Endothelial cell of umbilical vein (primary cell): ENCODE data around the gene BMP10. TPM values are rescaled to one million over a fixed set of nuclear protein-coding genes. Genes with fewer than 3 reads are reported as not detected.

Source experiments
- BruUV-seq: library from RNA; stranded (reverse); fragments of 400-500 nt; replicated peaks from 2 replicates; lab custom pipeline; 2021; lab: Mats Ljungman, UMichigan
- CTCF ChIA-PET: fragments of 300-600, 350-600 bp; sonication (Branson Sonifier 250); formaldehyde crosslinking; loops from one replicate; lab custom pipeline; 2021; ENCODE audit warnings: antibody characterized with exemption, inconsistent platforms; lab: Charles Lee
- POLR2A ChIA-PET: fragments of 300-600, 350-600 bp; sonication (Branson Sonifier 250); formaldehyde crosslinking; loops from one replicate; lab custom pipeline; 2021; ENCODE audit warnings: antibody characterized with exemption, inconsistent platforms; lab: Charles Lee
- DNase-seq: peaks from one replicate; pipeline ENCODE4 v3.0.0-alpha.2; 2011; ENCODE audit warnings: low read depth, low spot score
- FAIRE-seq: peaks from 2 replicates; lab custom pipeline; 2011; peaks lifted over from hg19 to GRCh38; lab: Jason Lieb, UNC
- H2AFZ ChIP-seq: 2 replicates; pipeline ENCODE4 v1.6.0; 2012; ENCODE audit warnings: low read depth, low read length, control low read depth, inconsistent platforms
- H3K27ac ChIP-seq: 2 replicates; pipeline ENCODE4 v1.5.1; 2011; ENCODE audit warnings: low read depth, mild to moderate bottlenecking, control low read depth, low read length, moderate library complexity; ENCODE audit not compliant: insufficient read depth
- H3K27me3 ChIP-seq, 2 experiments: 2 replicates each; pipeline versions ENCODE4 v1.6.0 to v1.6.1; 2011; ENCODE audit warnings: low read length in 2 of 2, mixed read lengths in 1 of 2; ENCODE audit not compliant: control insufficient read depth in 2 of 2, insufficient read depth in 2 of 2
- H3K36me3 ChIP-seq, 2 experiments: 2 replicates in 1 of 2; 3 replicates in 1 of 2; pipeline ENCODE4 v1.5.1; 2011; ENCODE audit warnings: low read length in 2 of 2, mild to moderate bottlenecking in 1 of 2, moderate library complexity in 1 of 2; ENCODE audit not compliant: control insufficient read depth in 2 of 2, insufficient read depth in 2 of 2; ENCODE audit errors: extremely low read depth in 1 of 2
- H3K4me1 ChIP-seq: 3 replicates; pipeline ENCODE4 v1.5.1; 2011; ENCODE audit warnings: mild to moderate bottlenecking, low read length; ENCODE audit not compliant: control insufficient read depth, insufficient read depth; ENCODE audit errors: extremely low read depth
- H3K4me2 ChIP-seq: 2 replicates; pipeline ENCODE4 v1.6.1; 2011; ENCODE audit warnings: low read length, control low read depth, mixed read lengths; ENCODE audit not compliant: insufficient read depth
- H3K4me3 ChIP-seq, 3 experiments: fragments of 200-600 bp in 1 of 3; sonication (generic), shearing (Covaris generic) in 1 of 3; replicated peaks in 1 of 3; 2 replicates each; pipeline ENCODE4 v1.5.1; 2011 to 2016; ENCODE audit warnings: control low read depth in 3 of 3, low read length in 3 of 3, mild to moderate bottlenecking in 2 of 3, inconsistent platforms in 1 of 3, low read depth in 1 of 3, moderate library complexity in 1 of 3; ENCODE audit not compliant: insufficient read depth in 1 of 3
- H3K79me2 ChIP-seq: 2 replicates; pipeline ENCODE4 v1.6.0; 2012; ENCODE audit warnings: low read length, inconsistent platforms; ENCODE audit not compliant: control insufficient read depth, insufficient read depth
- H3K9ac ChIP-seq: replicated peaks from 2 replicates; pipeline ENCODE3; 2011; ENCODE audit warnings: low read length, control low read depth; ENCODE audit not compliant: insufficient read depth; ENCODE audit errors: extremely low read depth
- H3K9me1 ChIP-seq: replicated peaks from 3 replicates; pipeline ENCODE4 v1.6.0; 2011; ENCODE audit warnings: mild to moderate bottlenecking, low read length; ENCODE audit not compliant: control insufficient read depth, insufficient read depth; ENCODE audit errors: extremely low read depth
- H3K9me3 ChIP-seq: replicated peaks from 2 replicates; pipeline ENCODE4 v1.5.1; 2012; ENCODE audit warnings: low read length, inconsistent platforms; ENCODE audit not compliant: control insufficient read depth, insufficient read depth
- H4K20me1 ChIP-seq: replicated peaks from 2 replicates; pipeline ENCODE3; 2011; ENCODE audit warnings: mild to moderate bottlenecking, low read length; ENCODE audit not compliant: control insufficient read depth, insufficient read depth; ENCODE audit errors: extremely low read depth
- EZH2 ChIP-seq: IDR thresholded peaks from 2 replicates; pipeline ENCODE4 v1.6.1; 2012; ENCODE audit warnings: borderline replicate concordance, low read depth, mild to moderate bottlenecking, moderate library complexity, low read length, inconsistent platforms; ENCODE audit not compliant: severe bottlenecking
- FOS ChIP-seq: IDR thresholded peaks from 2 replicates; pipeline ENCODE4 v1.6.1; 2011; ENCODE audit warnings: mild to moderate bottlenecking, low read length, moderate library complexity, borderline replicate concordance; ENCODE audit not compliant: insufficient read depth
- GATA2 ChIP-seq: IDR thresholded peaks from 2 replicates; pipeline ENCODE4 v1.7.0; 2011; ENCODE audit warnings: low read depth, mild to moderate bottlenecking, moderate library complexity, mixed read lengths, low read length; ENCODE audit not compliant: insufficient read length, insufficient read depth
- JUN ChIP-seq: IDR thresholded peaks from 2 replicates; pipeline ENCODE4 v1.6.1; 2011; ENCODE audit warnings: borderline replicate concordance, low read depth; ENCODE audit not compliant: insufficient read length, insufficient read depth
- MYC ChIP-seq: IDR thresholded peaks from one replicate; pipeline ENCODE4 v1.6.1; 2011; ENCODE audit warnings: mild to moderate bottlenecking, low read depth, low read length
- POLR2A ChIP-seq: IDR thresholded peaks from 2 replicates; pipeline ENCODE4 v1.6.1; 2012; ENCODE audit warnings: low read depth, mild to moderate bottlenecking, control low read depth, low read length
- POLR2AphosphoS5 ChIP-seq: IDR thresholded peaks from 2 replicates; pipeline ENCODE4 v1.6.1; 2012; ENCODE audit warnings: low read depth, mild to moderate bottlenecking, control low read depth, low read length, moderate library complexity; ENCODE audit not compliant: insufficient read depth
- dilution Hi-C: fragments of 300-500 bp; cut with MboI; formaldehyde crosslinking; loops from one replicate; pipeline ENCODE4 v1.15.0; 2019; ENCODE audit warnings: low sequenced_read_pairs; ENCODE audit not compliant: extremely low pct_ligation_motif_present
- intact Hi-C: fragments of 100-400 bp; cut with micrococcal nuclease; formaldehyde crosslinking; loops from one replicate; pipeline ENCODE4 v1.10.0; 2022
- polyA plus RNA-seq, 4 experiments: library from polyadenylated mRNA; depleted of rRNA in 3 of 4; stranded (reverse) in 3 of 4; unstranded in 1 of 4; fragments of >200 nt; gene quantifications; 2 replicates each; pipeline versions ENCODE4 v1.2.1 to v1.2.3, GENCODE V29; 2011 to 2012; ENCODE audit warnings: missing spikeins in 1 of 4
- total RNA-seq: library from RNA; stranded (reverse); gene quantifications from 2 replicates; pipeline ENCODE4 v1.2.3, GENCODE V29; 2021
- TF ChIP-seq, protein P1 (sequence below): IDR thresholded peaks from 2 replicates; pipeline ENCODE4 v1.6.1; 2011; ENCODE audit not compliant: insufficient read depth, insufficient read length
- TF ChIP-seq, protein P2 (sequence below), 2 donors: IDR thresholded peaks; 1 replicate in 1 of 2; 2 replicates in 1 of 2; pipeline ENCODE4 v1.5.1; 2011; ENCODE audit warnings: low read length in 2 of 2, mild to moderate bottlenecking in 2 of 2, moderate library complexity in 2 of 2, control low read depth in 1 of 2, inconsistent platforms in 1 of 2, low read depth in 1 of 2; ENCODE audit not compliant: insufficient read depth in 1 of 2; ENCODE audit errors: extremely low read depth in 1 of 2

BMP10 gene
- total and polyA plus RNA-seq, 2 donors (not counting 3 experiments of a cell fraction or from before 2014, with no cell fraction given), result not detected

DNA sequence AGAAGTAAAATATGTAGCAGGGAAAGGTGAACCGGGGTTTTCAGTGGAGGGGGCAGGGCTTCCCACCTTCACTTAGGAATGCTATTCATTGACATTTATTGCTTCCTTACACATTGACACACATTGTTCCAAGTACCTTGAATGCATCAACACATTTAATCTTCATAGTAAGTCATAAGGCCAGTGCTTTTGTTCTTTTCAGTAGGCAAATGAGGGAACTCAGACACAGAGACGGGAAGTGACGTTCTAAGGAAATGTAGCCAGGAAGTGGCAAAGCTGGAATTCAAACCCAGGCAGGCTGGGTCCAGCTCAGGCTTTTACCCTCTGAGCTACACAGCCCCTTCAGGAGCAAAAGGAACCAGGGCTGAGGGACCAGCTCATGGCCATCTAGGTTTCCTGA is 20.7 kb downstream of the BMP10 start:
- FAIRE-seq, result peak; percentile 54
- no TSS peak for BruUV-seq
- no peaks in the 10 kb centered on the region for H3K9me1 ChIP-seq
- H3K4me3 ChIP-seq, result no peak overlapping the region
- H4K20me1 ChIP-seq, result no peaks in the 10 kb centered on the region
- POLR2A ChIA-PET, result no interaction called here
- no peaks in the 10 kb centered on the region for H3K79me2 ChIP-seq
- peak overlapping the region; percentile 45 for H3K9ac ChIP-seq
- H3K4me2 ChIP-seq, result peak overlapping the region; percentile 47
- H3K9me3 ChIP-seq, result no peaks in the 10 kb centered on the region
- CTCF ChIA-PET, result interaction anchor here (0.7 to 1.8 kb wide), 4 partner anchors 9 to 57 kb away, joined by 3 to 9 read pairs (median 4); no protein-coding TSS in a partner anchor
- intact Hi-C loops, result loop anchor here (2.0 kb wide), 1 partner anchor 28 kb away; no protein-coding TSS in a partner anchor
- peaks cover 24% of the 10 kb centered on the region for H3K4me1 ChIP-seq
- no peaks in the 10 kb centered on the region for H3K27me3 ChIP-seq
- H3K36me3 ChIP-seq, result no peaks in the 10 kb centered on the region
- dilution Hi-C loops, result no loop called here
- H3K27ac ChIP-seq, result peak overlapping the region; percentile 88
- peak overlapping the region; percentile 52 for H2AFZ ChIP-seq
- TF ChIP-seq POLR2AphosphoS5 (peak; percentile 29), FOS (no peak)
- DNase-seq, result peak; percentile 31

DNA sequence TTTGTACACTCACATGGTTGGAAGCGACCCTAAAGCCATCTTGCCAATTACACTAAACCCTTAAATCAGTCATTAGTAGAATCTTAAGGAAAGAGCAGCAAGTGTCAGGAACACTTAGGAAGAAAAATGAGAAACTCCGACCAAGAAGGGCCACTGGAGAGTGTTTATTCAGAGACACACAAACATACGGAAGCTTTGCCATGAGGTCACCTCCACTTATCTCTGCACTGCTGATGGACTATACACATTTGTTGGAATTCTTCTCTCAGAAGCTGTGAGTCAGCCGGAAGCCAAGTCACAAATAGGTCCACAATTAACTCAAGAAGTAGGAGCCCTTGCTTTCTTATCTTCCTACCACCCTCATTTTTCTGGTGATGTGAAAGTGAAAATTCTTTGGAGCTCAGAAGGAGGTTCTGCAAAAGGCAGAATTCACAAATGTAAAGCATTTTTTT is 21.6 kb downstream of the BMP10 start:
- Histone ChIP-seq H3K9ac (peak overlapping the region; percentile 44), H3K9me3 (no peaks in the 10 kb centered on the region), H3K79me2 (no peaks in the 10 kb centered on the region), H3K4me1 (peaks cover 24% of the 10 kb centered on the region), H3K27ac (peak overlapping the region; percentile 88), H2AFZ (no peak overlapping the region), H3K4me2 (peak overlapping the region; percentile 49), H3K27me3 (no peaks in the 10 kb centered on the region), H3K4me3 (no peak overlapping the region), H3K36me3 (no peaks in the 10 kb centered on the region), H3K9me1 (no peaks in the 10 kb centered on the region), H4K20me1 (no peaks in the 10 kb centered on the region)
- intact Hi-C loops (loop anchor here (1.0 to 2.0 kb wide), 4 partner anchors 17 to 59 kb away; no protein-coding TSS in a partner anchor), dilution Hi-C loops (no loop called here)
- FAIRE-seq, result peak; percentile 93
- BruUV-seq, result no TSS peak
- ChIA-PET CTCF (interaction anchor here (0.8 to 3.4 kb wide), 11 partner anchors 10 to 140 kb away, joined by 3 to 21 read pairs (median 4); no protein-coding TSS in a partner anchor), POLR2A (interaction anchor here (0.9 kb wide), 1 partner anchor 58 kb away, joined by 3 read pairs; no protein-coding TSS in a partner anchor)
- DNase-seq, result peak; percentile 84
- TF ChIP-seq, protein P1, sequence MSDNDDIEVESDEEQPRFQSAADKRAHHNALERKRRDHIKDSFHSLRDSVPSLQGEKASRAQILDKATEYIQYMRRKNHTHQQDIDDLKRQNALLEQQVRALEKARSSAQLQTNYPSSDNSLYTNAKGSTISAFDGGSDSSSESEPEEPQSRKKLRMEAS, result no peak
- TF ChIP-seq EZH2 (no peak), MYC (peak; percentile 9), JUN (peak; percentile 87), GATA2 (peak; percentile 92), POLR2AphosphoS5 (peak; percentile 83), FOS (peak; percentile 87), POLR2A (peak; percentile 45)
- TF ChIP-seq, protein P2, sequence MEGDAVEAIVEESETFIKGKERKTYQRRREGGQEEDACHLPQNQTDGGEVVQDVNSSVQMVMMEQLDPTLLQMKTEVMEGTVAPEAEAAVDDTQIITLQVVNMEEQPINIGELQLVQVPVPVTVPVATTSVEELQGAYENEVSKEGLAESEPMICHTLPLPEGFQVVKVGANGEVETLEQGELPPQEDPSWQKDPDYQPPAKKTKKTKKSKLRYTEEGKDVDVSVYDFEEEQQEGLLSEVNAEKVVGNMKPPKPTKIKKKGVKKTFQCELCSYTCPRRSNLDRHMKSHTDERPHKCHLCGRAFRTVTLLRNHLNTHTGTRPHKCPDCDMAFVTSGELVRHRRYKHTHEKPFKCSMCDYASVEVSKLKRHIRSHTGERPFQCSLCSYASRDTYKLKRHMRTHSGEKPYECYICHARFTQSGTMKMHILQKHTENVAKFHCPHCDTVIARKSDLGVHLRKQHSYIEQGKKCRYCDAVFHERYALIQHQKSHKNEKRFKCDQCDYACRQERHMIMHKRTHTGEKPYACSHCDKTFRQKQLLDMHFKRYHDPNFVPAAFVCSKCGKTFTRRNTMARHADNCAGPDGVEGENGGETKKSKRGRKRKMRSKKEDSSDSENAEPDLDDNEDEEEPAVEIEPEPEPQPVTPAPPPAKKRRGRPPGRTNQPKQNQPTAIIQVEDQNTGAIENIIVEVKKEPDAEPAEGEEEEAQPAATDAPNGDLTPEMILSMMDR (IDR thresholded peaks at IDR 0.05; ENCODE audit: extremely low read depth in 1 of 2, insufficient read depth in 1 of 2, low read depth in 1 of 2, low read length in 2 of 2), result no peak
